BJ (cell line): ENCODE results near the gene FSTL4. TPM values are rescaled to one million over a fixed set of nuclear protein-coding genes. Genes with fewer than 3 reads are reported as not detected.

ENCODE experiments used
- CTCF ChIA-PET: fragments of 350-600 bp; formaldehyde crosslinking; extraction: SDS; loops from one replicate; lab custom pipeline; 2021; ENCODE audit warnings: antibody characterized with exemption, inconsistent platforms; lab: Yijun Ruan, JAX
- POLR2A ChIA-PET: fragments of 300-600 bp; sonication (Branson Sonifier 250); formaldehyde crosslinking; extraction: SDS; loops from one replicate; lab custom pipeline; 2021; ENCODE audit warnings: antibody characterized with exemption; lab: Charles Lee
- DNase-seq: peaks from one replicate; pipeline ENCODE4 v3.0.0-alpha.2; 2011; ENCODE audit warnings: low read depth
- H3K27me3 ChIP-seq: 2 replicates; pipeline ENCODE4 v1.6.0; 2011; ENCODE audit warnings: low read length; ENCODE audit not compliant: control insufficient read depth, insufficient read depth
- H3K36me3 ChIP-seq: 2 replicates; pipeline ENCODE4 v1.5.1; 2011; ENCODE audit warnings: low read length; ENCODE audit not compliant: control insufficient read depth, insufficient read depth
- H3K4me3 ChIP-seq: 2 replicates; pipeline ENCODE4 v1.5.1; 2011; ENCODE audit warnings: low read depth, mild to moderate bottlenecking, control low read depth, low read length
- polyA plus RNA-seq: library from polyadenylated mRNA; depleted of rRNA; stranded (reverse); fragments of >200 nt; gene quantifications from 2 replicates; pipeline ENCODE4 v1.2.3, GENCODE V29; 2011
- TF ChIP-seq, protein P1 (sequence below): IDR thresholded peaks from 2 replicates; pipeline ENCODE4 v1.5.1; 2011; ENCODE audit warnings: low read depth, mild to moderate bottlenecking, control low read depth, inconsistent platforms, low read length, moderate library complexity; ENCODE audit not compliant: insufficient read depth

Gene FSTL4
- polyA plus RNA-seq, 1 experiment: not detected

DNA sequence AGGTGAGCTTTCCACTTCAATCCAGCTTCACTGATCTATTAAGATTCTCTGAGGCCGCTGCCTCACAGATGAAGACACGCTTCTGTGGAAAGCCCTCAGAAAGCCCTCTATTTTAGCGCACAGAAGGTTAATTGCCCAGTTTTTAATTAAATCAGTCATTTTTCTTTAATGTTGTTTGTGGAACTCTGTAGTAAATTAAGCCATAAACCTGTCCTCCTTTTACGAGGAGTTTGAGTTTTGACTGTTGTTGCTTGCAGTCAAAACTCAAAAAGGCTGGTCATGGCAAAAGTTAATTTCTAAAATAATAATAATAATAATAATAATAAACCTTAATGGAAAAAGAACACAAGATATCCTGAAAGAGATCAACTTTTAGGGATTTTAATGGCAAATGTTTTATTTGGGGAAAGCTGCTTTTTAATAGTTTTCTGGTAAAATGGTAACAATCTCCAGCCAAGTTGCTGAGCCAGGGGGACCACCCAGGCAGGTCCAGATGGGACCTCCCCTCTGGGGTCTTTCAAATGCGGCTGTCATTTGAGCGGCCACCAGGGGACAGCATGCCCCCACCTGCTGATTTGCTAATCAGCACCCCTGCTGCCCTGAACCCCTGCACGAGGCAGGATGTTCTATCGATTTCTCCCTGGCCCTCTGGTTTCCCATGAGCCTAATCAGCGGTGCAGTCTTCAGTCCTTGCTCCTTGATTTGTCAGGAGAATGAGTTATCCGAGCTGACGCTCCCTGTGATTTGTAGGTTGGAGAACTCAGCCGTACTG, 247.2 kb downstream of the FSTL4 start:
- TF ChIP-seq, protein P1, sequence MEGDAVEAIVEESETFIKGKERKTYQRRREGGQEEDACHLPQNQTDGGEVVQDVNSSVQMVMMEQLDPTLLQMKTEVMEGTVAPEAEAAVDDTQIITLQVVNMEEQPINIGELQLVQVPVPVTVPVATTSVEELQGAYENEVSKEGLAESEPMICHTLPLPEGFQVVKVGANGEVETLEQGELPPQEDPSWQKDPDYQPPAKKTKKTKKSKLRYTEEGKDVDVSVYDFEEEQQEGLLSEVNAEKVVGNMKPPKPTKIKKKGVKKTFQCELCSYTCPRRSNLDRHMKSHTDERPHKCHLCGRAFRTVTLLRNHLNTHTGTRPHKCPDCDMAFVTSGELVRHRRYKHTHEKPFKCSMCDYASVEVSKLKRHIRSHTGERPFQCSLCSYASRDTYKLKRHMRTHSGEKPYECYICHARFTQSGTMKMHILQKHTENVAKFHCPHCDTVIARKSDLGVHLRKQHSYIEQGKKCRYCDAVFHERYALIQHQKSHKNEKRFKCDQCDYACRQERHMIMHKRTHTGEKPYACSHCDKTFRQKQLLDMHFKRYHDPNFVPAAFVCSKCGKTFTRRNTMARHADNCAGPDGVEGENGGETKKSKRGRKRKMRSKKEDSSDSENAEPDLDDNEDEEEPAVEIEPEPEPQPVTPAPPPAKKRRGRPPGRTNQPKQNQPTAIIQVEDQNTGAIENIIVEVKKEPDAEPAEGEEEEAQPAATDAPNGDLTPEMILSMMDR: no peak
- no peak for DNase-seq
- Histone ChIP-seq H3K36me3 (no peaks in the 10 kb centered on the region), H3K4me3 (no peak overlapping the region), H3K27me3 (peaks cover 7% of the 10 kb centered on the region)
- ChIA-PET CTCF (interaction anchor here (0.6 kb wide), 1 partner anchor 225 kb away, joined by 3 read pairs; no protein-coding TSS in a partner anchor), POLR2A (no interaction called here)

DNA sequence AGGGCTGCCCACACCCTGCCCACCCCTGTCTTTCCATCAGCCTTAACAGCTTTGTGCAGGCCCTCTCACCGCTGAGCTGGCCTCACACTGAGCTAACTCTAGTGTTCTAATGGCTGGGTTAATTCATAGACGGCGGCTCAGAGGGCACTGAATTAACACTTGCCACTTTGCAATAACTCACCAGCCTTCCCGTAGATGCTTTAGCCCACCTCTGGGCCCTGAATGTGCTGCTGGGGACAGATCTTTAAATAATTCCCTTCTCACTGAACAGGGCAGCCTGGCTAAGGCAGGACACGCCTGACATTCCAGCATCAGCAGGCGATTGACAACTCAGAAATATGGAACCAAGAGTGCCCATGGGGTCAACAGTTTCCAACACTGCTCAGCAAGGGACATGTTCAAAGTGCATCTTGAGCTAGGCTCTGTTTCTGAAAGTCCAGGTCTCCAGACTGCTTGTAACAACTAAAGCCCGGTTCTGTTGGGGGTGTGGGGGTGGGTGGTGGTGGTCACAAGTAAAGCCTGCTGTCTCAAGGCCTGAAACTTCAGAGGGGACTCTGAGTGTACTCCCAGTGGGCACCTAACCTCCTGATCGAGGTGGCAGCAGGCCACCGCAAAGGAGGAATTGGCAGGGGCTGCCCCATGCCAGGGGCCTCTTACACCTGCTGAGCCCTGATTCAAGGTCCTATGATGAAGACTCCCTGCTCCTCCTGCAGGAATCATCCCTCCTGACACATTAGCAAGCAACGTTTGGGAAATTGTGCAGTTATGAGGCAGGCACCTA, 248.3 kb downstream of the FSTL4 start:
- DNase-seq: no peak
- Histone ChIP-seq H3K27me3 (peaks cover 7% of the 10 kb centered on the region), H3K4me3 (no peak overlapping the region), H3K36me3 (no peaks in the 10 kb centered on the region)
- ChIA-PET POLR2A (no interaction called here), CTCF (interaction anchor here (0.6 kb wide), 1 partner anchor 11 kb away, joined by 3 read pairs; no protein-coding TSS in a partner anchor)
- TF ChIP-seq, protein P1: no peak

DNA sequence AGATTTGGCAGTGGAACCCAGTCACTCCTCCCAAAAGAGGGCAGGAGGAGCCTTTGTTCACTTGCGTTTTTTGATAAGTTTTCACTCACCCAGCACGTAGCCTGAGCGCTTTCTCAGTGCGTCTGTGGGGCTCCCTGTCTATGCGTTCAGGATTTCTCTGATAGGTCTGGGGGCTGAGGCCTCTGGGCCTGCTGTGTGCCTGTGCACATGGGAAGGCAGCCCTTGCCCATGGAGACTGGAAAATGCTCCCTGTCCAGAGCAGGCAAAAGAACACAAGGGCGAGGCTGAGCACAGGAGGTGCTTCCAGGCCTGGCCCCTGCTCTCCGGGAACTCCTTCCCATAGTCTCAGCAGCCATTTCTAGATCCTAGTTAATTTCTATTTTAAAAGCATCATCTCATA, 249.9 kb downstream of the FSTL4 start:
- Histone ChIP-seq H3K36me3 (no peaks in the 10 kb centered on the region), H3K27me3 (peaks cover 8% of the 10 kb centered on the region), H3K4me3 (no peak overlapping the region)
- DNase-seq: no peak
- TF ChIP-seq, protein P1: no peak
- CTCF ChIA-PET: no interaction called here
- POLR2A ChIA-PET: no interaction called here

DNA sequence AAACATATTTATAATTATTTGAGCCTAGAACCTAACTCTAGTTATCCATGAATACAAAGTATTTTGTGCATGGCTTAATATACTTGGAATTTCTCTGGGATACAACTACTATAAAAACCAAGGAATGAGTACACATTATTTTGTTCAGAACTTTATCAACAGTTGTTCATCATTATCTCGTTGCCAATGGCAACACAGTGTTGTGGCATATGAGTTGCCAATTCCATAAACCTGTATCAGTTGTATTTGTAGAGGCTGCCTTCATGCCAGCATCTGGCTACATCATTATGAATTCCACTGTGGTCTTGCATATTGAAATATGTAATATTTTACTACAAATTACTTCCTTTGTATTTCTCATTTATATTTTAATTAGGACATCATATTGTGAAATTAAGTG, 250.4 kb downstream of the FSTL4 start:
- DNase-seq: no peak
- CTCF ChIA-PET: no interaction called here
- POLR2A ChIA-PET: no interaction called here
- H3K4me3 ChIP-seq: no peak overlapping the region
- H3K36me3 ChIP-seq: no peaks in the 10 kb centered on the region
- H3K27me3 ChIP-seq: peaks cover 6% of the 10 kb centered on the region
- TF ChIP-seq, protein P1: no peak
